Measurements from ENCODE around the gene ITPRID1. TPM values are rescaled to one million over a fixed set of nuclear protein-coding genes. Genes with fewer than 3 reads are reported as not detected.
A peak's percentile ranks its signal among the peaks of the same experiment; 100 is the strongest.

Gene ITPRID1
- total RNA-seq, 1 experiment from 2014 or later: 0.24 TPM

DNA sequence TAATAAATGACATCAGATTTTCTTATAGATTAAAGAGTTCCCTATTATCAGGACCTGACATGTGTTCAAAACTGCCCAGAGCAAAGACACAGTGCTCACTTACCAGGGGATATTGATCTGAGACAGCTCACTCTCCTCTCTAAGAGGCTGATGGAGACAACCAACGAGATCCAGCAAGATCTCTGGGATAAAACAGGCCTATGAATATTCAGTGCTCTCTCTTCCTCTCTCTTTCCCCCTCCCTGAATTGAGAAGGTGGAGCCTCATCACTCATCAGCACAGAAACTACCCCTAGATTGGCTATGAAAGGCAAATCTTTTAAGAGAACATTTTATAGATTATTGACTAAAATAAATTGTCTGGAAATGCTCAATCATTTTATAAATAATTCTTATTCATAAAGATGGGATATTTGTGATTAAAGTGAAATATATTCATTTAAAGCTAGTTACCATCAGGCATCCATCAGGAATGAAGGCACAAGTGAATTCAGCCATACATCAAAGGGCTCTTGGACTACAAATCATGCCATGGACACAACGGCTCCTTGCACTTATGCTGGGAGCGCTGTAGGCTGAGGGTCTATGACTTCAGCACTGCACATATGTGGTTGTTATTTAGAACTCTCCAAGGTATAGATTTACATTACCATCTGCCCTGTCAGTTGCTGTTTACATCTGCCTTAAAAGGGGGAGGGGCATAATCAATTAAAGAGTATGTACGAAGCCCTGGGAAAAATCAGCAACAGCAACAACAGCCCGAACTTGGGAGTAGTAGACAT lies 169.7 kb downstream of the ITPRID1 start:
- no peaks in the 10 kb centered on the region for H3K36me3 ChIP-seq (replicated peaks; ENCODE audit: control insufficient read depth, insufficient read depth, low read length)
- no peaks in the 10 kb centered on the region for H3K27me3 ChIP-seq (ENCODE audit: control insufficient read depth, insufficient read depth, low read length)
- no peak for DNase-seq
- no peak overlapping the region for H3K4me3 ChIP-seq (ENCODE audit: insufficient read depth, low read depth, low read length)

DNA sequence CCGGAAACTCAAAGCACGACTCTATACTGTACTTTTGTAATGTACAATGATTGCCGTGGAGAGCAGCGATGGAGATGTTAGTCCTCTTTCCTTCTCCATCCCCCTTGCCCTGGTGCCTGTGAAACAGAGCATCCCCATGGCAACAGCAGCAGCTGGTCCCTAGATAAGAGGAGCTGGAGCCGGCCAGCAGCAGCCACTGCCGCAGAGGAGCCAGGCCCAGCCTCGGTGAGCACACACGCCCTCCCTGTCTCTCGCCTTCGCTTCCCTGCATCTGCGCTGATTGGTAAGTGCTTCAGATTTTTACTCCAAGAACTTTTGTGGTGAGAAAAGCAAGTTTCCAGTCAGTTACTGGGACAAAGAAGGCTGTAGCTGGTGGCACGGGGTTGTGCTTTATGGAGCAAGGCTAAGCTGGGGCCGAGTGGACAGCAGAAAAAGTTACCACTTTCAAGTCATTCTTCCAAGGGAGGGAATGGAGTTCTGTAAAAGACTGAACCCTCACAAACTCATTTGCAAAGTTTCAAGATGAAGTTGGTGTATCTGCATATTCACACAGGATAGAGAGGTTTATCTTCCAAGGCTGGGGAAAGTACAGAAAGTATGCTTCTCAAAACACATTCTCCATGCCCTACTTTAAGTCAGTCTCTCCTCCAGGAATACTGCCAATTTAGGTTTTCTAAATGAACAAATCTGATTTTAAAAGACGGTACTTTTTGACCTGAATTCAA lies 173.3 kb downstream of the ITPRID1 start, which contains the start of gene PPP1R17:
PPP1R17 (plus strand) TSS at position 192 of the 725 bp plus-strand sequence. CDS start 5,227 bp downstream, outside the sequence.
- DNase-seq: peak; percentile 57
- Histone ChIP-seq H3K4me3 (ENCODE audit: insufficient read depth, low read depth, low read length) (no peak within 1 kb of the TSS), H3K27me3 (ENCODE audit: control insufficient read depth, insufficient read depth, low read length) (no peaks in the 10 kb centered on the region), H3K36me3 (replicated peaks; ENCODE audit: control insufficient read depth, insufficient read depth, low read length) (no peaks in the 10 kb centered on the region)

DNA sequence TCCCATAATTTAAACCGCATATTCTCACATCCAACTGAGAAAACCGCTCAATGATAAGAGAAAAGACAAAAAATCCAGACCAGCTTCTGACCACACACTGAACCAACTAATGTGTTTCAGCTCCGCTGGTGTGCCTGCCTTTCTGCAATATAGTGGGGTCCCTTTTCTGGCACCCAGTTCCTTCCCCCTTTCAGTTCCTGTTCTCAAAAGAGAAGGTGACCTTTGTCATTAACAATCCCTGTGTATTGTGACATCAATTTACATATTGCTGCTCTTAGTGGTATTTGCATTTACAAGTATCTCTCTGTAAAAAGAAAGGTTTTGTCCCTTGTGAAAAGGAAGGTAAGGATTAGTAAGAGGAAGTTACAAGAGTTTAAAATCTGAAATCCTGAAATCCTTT lies 174.5 kb downstream of the ITPRID1 start:
- H3K4me3 ChIP-seq (ENCODE audit: insufficient read depth, low read depth, low read length): no peak overlapping the region

DNA sequence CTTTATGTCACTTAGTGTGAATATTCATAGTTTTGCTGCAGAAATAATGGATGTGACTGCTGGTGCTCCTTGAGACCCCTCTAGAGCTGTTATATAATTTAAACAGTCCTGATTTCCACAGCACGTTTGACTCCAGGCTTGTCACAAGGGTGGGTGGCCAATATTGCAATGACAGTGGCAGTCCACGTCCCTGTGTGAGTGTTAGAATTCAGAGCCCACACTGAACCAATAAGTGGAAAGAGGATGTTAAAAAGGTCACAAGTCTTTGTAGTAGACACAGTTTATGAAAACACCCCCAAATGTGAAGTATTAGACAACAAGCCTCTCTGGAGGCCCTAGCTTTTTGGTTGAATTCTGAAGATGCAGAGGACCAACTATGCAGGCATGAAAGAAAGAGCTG lies 175.1 kb downstream of the ITPRID1 start:
- DNase-seq: no peak
- Histone ChIP-seq H3K27me3 (ENCODE audit: control insufficient read depth, insufficient read depth, low read length) (no peaks in the 10 kb centered on the region), H3K4me3 (ENCODE audit: insufficient read depth, low read depth, low read length) (no peak overlapping the region), H3K36me3 (replicated peaks; ENCODE audit: control insufficient read depth, insufficient read depth, low read length) (no peaks in the 10 kb centered on the region)

More for the DNA sequence above, 174.5 kb downstream of the ITPRID1 start:
- DNase-seq: no peak
- Histone ChIP-seq H3K27me3 (ENCODE audit: control insufficient read depth, insufficient read depth, low read length) (no peaks in the 10 kb centered on the region), H3K36me3 (replicated peaks; ENCODE audit: control insufficient read depth, insufficient read depth, low read length) (no peaks in the 10 kb centered on the region)

DNA sequence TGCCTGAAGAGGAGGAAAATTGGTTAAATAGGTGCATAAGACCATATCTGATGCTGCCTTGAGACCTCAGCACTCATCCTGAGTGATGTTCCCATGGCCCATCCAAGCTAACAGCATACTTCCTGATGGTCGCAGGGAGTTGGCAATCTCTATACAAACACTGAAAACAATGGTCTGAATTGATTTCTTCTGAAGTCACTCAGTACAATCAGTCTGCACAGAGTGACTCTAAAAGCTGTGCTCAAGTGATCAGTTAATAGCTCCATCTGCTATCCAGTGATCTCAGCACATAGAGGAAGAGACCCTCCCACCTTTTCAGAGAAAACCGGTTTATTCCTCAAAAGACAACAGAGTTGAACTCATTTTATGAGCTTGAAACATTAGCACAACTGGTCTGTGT lies 177.0 kb downstream of the ITPRID1 start:
- DNase-seq: no peak
- Histone ChIP-seq H3K4me3 (ENCODE audit: insufficient read depth, low read depth, low read length) (no peak overlapping the region), H3K36me3 (replicated peaks; ENCODE audit: control insufficient read depth, insufficient read depth, low read length) (no peaks in the 10 kb centered on the region), H3K27me3 (ENCODE audit: control insufficient read depth, insufficient read depth, low read length) (no peaks in the 10 kb centered on the region)

DNA sequence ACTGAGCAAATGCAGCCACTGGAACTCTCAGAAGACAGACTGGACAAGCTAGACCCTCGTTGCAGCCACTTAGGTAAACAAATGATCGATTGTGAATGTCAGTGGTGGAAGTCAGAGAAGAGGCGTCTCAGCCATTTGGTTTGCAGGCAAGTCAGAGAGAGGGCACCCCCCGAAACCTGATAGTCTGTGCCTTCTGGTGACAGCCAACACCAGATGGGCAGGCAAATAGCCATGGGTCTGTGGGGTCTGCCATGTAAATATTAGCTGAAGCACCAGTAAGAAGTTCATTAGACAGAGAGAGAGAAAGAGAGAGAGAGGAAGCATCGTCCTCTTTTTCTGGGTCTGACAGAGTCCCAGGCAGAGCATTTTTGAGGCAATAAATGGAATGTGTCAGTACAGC lies 178.6 kb downstream of the ITPRID1 start:
- DNase-seq: no peak
- no peak overlapping the region for H3K4me3 ChIP-seq (ENCODE audit: insufficient read depth, low read depth, low read length)

DNA sequence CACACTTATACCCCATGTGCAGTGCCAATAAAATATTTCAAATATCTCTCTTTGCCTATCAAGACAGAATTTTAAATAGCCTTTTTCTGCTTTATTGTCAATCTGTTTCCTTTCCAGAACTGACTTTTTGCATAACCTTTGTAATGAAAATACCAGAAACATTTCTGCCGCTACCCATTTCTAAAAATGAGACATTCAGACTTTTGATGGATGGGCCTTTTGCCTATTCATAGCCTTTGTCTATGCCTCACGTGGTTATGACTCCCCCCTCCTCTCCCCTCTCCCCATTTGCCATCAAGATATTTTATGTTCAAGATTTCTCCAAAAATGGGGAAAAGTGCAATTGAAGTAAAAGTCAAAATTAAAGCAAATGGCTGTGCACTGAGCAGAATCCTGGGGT lies 179.0 kb downstream of the ITPRID1 start:
- no peaks in the 10 kb centered on the region for H3K36me3 ChIP-seq (replicated peaks; ENCODE audit: control insufficient read depth, insufficient read depth, low read length)

More for the DNA sequence above, 178.6 kb downstream of the ITPRID1 start:
- Histone ChIP-seq H3K27me3 (ENCODE audit: control insufficient read depth, insufficient read depth, low read length) (no peaks in the 10 kb centered on the region), H3K36me3 (replicated peaks; ENCODE audit: control insufficient read depth, insufficient read depth, low read length) (no peaks in the 10 kb centered on the region)

DNA sequence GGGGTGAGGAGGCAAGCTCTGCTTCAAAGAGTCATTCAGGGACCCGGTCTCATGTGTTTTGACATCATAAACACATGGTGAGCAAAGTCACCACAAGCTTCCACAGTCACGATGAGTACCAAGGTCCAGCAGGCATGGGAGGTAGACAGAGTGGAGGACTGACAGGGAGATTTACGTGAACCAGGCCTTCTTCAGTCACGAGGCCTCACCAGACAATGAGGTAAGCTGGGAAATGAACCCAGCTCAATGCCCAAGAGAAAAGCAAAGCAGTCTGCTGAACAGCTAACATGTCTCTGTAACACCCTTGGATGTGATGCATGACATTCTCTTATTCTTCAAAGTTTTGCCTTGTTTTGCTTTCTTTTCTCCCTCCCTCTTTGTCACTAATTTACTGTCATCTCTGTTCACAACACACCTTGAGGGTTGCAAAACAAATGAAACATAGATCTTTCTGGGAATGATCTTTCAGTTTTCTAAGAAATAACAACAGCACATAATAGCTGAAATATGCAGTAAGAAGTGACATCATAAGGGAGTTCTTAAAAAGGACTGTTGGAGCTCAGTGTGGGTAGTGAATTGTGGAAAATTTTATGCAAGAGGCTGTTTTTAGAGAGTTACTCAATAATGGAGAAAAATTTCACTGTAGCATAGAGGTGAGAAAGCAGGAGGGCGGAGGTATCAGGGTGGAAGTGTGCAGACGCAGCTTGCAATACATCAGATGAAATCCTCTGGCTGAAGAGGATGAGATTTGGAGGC lies 182.1 kb downstream of the ITPRID1 start:
- Histone ChIP-seq H3K36me3 (replicated peaks; ENCODE audit: control insufficient read depth, insufficient read depth, low read length) (no peaks in the 10 kb centered on the region), H3K27me3 (ENCODE audit: control insufficient read depth, insufficient read depth, low read length) (no peaks in the 10 kb centered on the region), H3K4me3 (ENCODE audit: insufficient read depth, low read depth, low read length) (no peak overlapping the region)
- DNase-seq: no peak

More for the DNA sequence above, 179.0 kb downstream of the ITPRID1 start:
- no peak for DNase-seq
- H3K27me3 ChIP-seq (ENCODE audit: control insufficient read depth, insufficient read depth, low read length): no peaks in the 10 kb centered on the region
- no peak overlapping the region for H3K4me3 ChIP-seq (ENCODE audit: insufficient read depth, low read depth, low read length)

DNA sequence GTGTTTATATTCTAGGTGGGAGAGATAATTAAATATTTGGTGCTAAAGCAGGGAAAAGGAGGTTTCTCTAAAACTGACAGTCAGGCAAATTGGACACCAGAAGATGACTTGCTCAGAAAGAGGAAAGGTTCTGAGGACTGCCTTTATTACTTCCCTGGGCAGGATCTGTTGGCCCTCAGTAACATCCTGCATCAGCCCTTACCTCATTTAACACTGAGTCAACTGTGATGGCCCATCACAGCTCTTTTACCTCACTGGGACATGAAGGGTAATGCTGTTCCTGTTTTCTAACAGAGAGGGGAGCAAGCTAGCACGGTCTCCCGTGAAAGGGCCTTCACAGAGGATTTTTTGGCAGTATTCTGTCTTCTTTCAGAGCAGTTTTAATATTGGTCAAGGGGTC lies 185.2 kb downstream of the ITPRID1 start:
- Histone ChIP-seq H3K36me3 (replicated peaks; ENCODE audit: control insufficient read depth, insufficient read depth, low read length) (no peaks in the 10 kb centered on the region), H3K4me3 (ENCODE audit: insufficient read depth, low read depth, low read length) (no peak overlapping the region)
- no peak for DNase-seq

DNA sequence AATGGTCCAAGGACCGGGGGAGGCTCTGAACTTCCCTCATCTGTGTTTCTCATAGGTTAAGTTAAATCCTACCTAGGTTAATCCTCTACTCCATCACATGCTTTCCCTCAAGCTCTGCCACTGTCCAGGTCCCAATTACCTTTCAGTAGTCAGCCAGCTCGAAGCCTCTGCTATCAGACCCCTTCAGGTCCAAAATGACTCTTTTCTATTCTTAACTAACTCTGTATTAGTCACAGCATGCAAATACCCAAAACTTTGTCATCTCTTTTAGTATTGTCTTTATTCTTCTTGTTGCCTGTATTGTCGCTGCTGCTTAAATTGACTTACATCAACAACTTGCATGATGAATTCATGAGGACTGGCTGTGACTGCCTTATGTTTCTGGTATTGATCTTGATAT lies 188.5 kb downstream of the ITPRID1 start:
- Histone ChIP-seq H3K36me3 (replicated peaks; ENCODE audit: control insufficient read depth, insufficient read depth, low read length) (no peaks in the 10 kb centered on the region), H3K27me3 (ENCODE audit: control insufficient read depth, insufficient read depth, low read length) (peaks cover 2% of the 10 kb centered on the region; the same call in 1 of the 2 replicates), H3K4me3 (ENCODE audit: insufficient read depth, low read depth, low read length) (no peak overlapping the region)
- DNase-seq: no peak

More for the DNA sequence above, 185.2 kb downstream of the ITPRID1 start:
- H3K27me3 ChIP-seq (ENCODE audit: control insufficient read depth, insufficient read depth, low read length): no peaks in the 10 kb centered on the region

DNA sequence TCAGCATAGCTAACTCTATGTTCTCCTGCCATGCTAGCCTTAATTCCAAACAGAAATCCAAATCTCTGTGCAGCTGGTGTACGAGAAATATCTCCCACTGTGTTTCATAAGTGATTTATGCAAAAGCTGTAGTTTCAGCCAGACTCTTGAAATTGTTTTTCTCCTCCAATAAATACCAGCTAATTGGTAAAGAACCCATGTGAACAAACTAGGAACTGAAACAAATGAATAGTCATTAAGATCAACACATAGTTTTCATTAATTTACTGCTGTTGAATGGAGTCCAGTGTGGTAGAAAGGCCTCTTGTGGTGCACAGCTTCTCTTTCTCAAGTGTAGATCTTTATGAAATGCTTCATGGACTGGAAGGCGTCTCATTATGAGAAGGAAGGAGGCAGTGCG lies 191.5 kb downstream of the ITPRID1 start:
- Histone ChIP-seq H3K36me3 (replicated peaks; ENCODE audit: control insufficient read depth, insufficient read depth, low read length) (no peaks in the 10 kb centered on the region), H3K4me3 (ENCODE audit: insufficient read depth, low read depth, low read length) (no peak overlapping the region), H3K27me3 (ENCODE audit: control insufficient read depth, insufficient read depth, low read length) (peaks cover 13% of the 10 kb centered on the region)
- DNase-seq: no peak

DNA sequence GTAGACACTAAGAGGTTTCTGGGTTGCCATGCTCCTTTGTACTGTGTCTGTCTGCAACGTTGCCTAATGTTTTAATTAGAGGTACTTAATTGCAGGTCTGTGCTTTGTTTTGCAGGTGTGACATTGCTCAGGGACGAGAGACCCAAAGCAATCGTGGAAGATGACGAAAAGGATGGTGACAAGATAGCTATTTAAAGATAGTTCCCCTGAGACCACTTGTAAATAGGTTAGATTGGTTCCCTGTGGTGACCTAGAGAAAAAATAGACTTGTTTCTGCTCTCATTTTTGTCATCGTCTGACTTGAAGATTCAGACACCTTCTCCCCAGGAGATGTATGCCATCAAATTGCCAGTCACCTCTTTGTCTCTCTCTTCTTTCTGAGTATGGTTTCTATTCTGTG lies 193.2 kb downstream of the ITPRID1 start:
- no peak for DNase-seq
- Histone ChIP-seq H3K36me3 (replicated peaks; ENCODE audit: control insufficient read depth, insufficient read depth, low read length) (no peaks in the 10 kb centered on the region), H3K4me3 (ENCODE audit: insufficient read depth, low read depth, low read length) (no peak overlapping the region), H3K27me3 (ENCODE audit: control insufficient read depth, insufficient read depth, low read length) (peaks cover 27% of the 10 kb centered on the region)
